Lung (tissue), 12 donors: ENCODE results near the gene CNTN1. TPM values are rescaled to one million over a fixed set of nuclear protein-coding genes. Genes with fewer than 3 reads are reported as not detected.

Experiments used
- ATAC-seq: fragments of 200-7000 bp; cut with Tn5 transposase; one replicate; pipeline ENCODE4 v1.9.1; 2020; ENCODE audit warnings: moderate number of reproducible peaks; ENCODE audit not compliant: insufficient read depth, low FRiP score
- DNase-seq, 3 donors: peaks; one replicate each; pipeline ENCODE4 v3.0.0-alpha.2; 2013 to 2017
- H3K27ac ChIP-seq, 2 donors: one replicate each; pipeline ENCODE4 v1.5.1; 2013; ENCODE audit warnings: mild to moderate bottlenecking in 2 of 2, moderate library complexity in 2 of 2, control low read depth in 1 of 2, inconsistent platforms in 1 of 2, low read depth in 1 of 2, low read length in 1 of 2
- H3K27me3 ChIP-seq, 3 donors: one replicate each; pipeline ENCODE4 v1.5.1; 2013; ENCODE audit warnings: low read length in 2 of 3; ENCODE audit not compliant: control insufficient read depth in 3 of 3, insufficient read depth in 3 of 3
- H3K36me3 ChIP-seq, 4 donors: one replicate each; pipeline ENCODE4 v1.5.1; 2013; ENCODE audit warnings: low read length in 4 of 4, mild to moderate bottlenecking in 1 of 4, moderate library complexity in 1 of 4; ENCODE audit not compliant: control insufficient read depth in 4 of 4, insufficient read depth in 4 of 4
- H3K4me1 ChIP-seq, 5 donors: one replicate each; pipeline ENCODE4 v1.5.1; 2013; ENCODE audit warnings: low read length in 5 of 5, mild to moderate bottlenecking in 2 of 5, moderate library complexity in 1 of 5; ENCODE audit not compliant: control insufficient read depth in 5 of 5, insufficient read depth in 5 of 5
- H3K4me3 ChIP-seq: one replicate; pipeline ENCODE4 v1.5.1; 2013; ENCODE audit warnings: mild to moderate bottlenecking, control low read depth, moderate library complexity
- H3K9ac ChIP-seq, 2 donors: one replicate each; pipeline ENCODE4 v1.5.1; 2013; ENCODE audit warnings: low read length in 2 of 2, control low read depth in 1 of 2; ENCODE audit not compliant: insufficient read depth in 1 of 2
- H3K9me3 ChIP-seq, 4 donors: one replicate each; pipeline ENCODE4 v1.5.1; 2013; ENCODE audit warnings: low read length in 3 of 4, mild to moderate bottlenecking in 1 of 4, moderate library complexity in 1 of 4; ENCODE audit not compliant: control insufficient read depth in 4 of 4, insufficient read depth in 3 of 4
- CTCF ChIP-seq: IDR thresholded peaks from 2 replicates; pipeline ENCODE4 v1.5.1; 2012; ENCODE audit warnings: mild to moderate bottlenecking; ENCODE audit errors: control extremely low read depth, extremely low read depth
- WGBS, 2 donors: extraction: QIAGEN DNeasy Blood & Tissue Kit; methylation state at CpG; one replicate each; pipeline ENCODE4 v1.1.7; 2013; 5-methylcytosine and 5-hydroxymethylcytosine counted together
- polyA plus RNA-seq, 2 donors: library from polyadenylated mRNA; stranded (reverse); fragments of 200-250 nt; gene quantifications; one replicate each; pipeline ENCODE4 v1.2.1, GENCODE V29; 2013
- total RNA-seq, 2 donors: library from RNA; depleted of rRNA in 1 of 2; stranded (reverse); fragments of >200 nt in 1 of 2; gene quantifications; one replicate each; pipeline ENCODE4 v1.2.1, GENCODE V29; 2014 to 2021
- donor health status: control.
- donor health status: control.
- donor health status: Bipolar disorder and iron deficiency.
- donor health status: healthy.
- donor health status: DM: yes; HTN: yes; CAD: no.

Gene CNTN1
- total and polyA plus RNA-seq, 4 donors = 0.10 to 47.6 (median 1.1) TPM

- DNase-seq = no peak
- Histone ChIP-seq H3K27me3 (no peaks in the 10 kb centered on the region), H3K4me3 (no peak overlapping the region), H3K27ac (no peak overlapping the region), H3K36me3 (no peaks in the 10 kb centered on the region), H3K9me3 (no peaks in the 10 kb centered on the region), H3K4me1 (peaks cover 0 to 7% (median 4%) of the 10 kb centered on the region in 5 donors), H3K9ac (no peak overlapping the region)
- 24 to 53% methylated on average over 1 of the region's 1 CpG for WGBS, 2 donors
- no peak for TF ChIP-seq CTCF
- ATAC-seq = no peak
These were observed 137.5 kb downstream of the CNTN1 start for GRCh38 chr12:40829738-40830144.

GRCh38 chr12:40831916-40832315 is 139.7 kb downstream of the CNTN1 start:
- ATAC-seq = no peak
- TF ChIP-seq CTCF = no peak
- H3K9me3 ChIP-seq = no peaks in the 10 kb centered on the region

GRCh38 chr12:40832668-40833067 is 140.4 kb downstream of the CNTN1 start:
- H3K9ac ChIP-seq = no peak overlapping the region
- H3K27ac ChIP-seq = no peak overlapping the region
- 67 to 68% methylated on average over 2 of the region's 2 CpGs for WGBS, 2 donors
- peaks cover 0 to 6% (median 2%) of the 10 kb centered on the region in 5 donors for H3K4me1 ChIP-seq
- no peak overlapping the region for H3K4me3 ChIP-seq
- DNase-seq = no peak
- no peaks in the 10 kb centered on the region for H3K27me3 ChIP-seq
- no peaks in the 10 kb centered on the region for H3K9me3 ChIP-seq
- TF ChIP-seq CTCF = no peak
- no peak for ATAC-seq
- H3K36me3 ChIP-seq = no peaks in the 10 kb centered on the region

More at GRCh38 chr12:40831916-40832315, 139.7 kb downstream of the CNTN1 start:
- DNase-seq = no peak
- Histone ChIP-seq H3K9ac (no peak overlapping the region), H3K27me3 (no peaks in the 10 kb centered on the region), H3K4me3 (no peak overlapping the region), H3K36me3 (no peaks in the 10 kb centered on the region), H3K4me1 (peaks cover 0 to 7% (median 4%) of the 10 kb centered on the region in 5 donors), H3K27ac (no peak overlapping the region)

- H3K4me3 ChIP-seq = no peak overlapping the region
- H3K27ac ChIP-seq = no peak overlapping the region
- no peak for DNase-seq
- H3K27me3 ChIP-seq = no peaks in the 10 kb centered on the region
- TF ChIP-seq CTCF = no peak
- no peak for ATAC-seq
- H3K9ac ChIP-seq = no peak overlapping the region
- H3K4me1 ChIP-seq = no peaks in the 10 kb centered on the region
- H3K36me3 ChIP-seq = no peaks in the 10 kb centered on the region
- no peaks in the 10 kb centered on the region for H3K9me3 ChIP-seq
- 85 to 95% methylated on average over 2 of the region's 2 CpGs for WGBS, 2 donors
These were observed 141.6 kb downstream of the CNTN1 start for GRCh38 chr12:40833818-40834217.
